Mammary microvascular endothelial cell (primary cell): ENCODE data around the gene EVA1C. TPM values are rescaled to one million over a fixed set of nuclear protein-coding genes. Genes with fewer than 3 reads are reported as not detected.

Experiments used
- total RNA-seq: library from RNA; depleted of rRNA; stranded (reverse); fragments of >200 nt; gene quantifications from 2 replicates; pipeline ENCODE4 v1.2.3, GENCODE V29; 2015

EVA1C gene
- 41.4 and 49.1 TPM in 2 replicates for total RNA-seq

GRCh38 chr21:32412162-32413014 is at the start of gene EVA1C:
Gene EVA1C (plus strand): TSS chr21:32412706. CDS start chr21:32412854, 148 bp downstream.

DNA sequence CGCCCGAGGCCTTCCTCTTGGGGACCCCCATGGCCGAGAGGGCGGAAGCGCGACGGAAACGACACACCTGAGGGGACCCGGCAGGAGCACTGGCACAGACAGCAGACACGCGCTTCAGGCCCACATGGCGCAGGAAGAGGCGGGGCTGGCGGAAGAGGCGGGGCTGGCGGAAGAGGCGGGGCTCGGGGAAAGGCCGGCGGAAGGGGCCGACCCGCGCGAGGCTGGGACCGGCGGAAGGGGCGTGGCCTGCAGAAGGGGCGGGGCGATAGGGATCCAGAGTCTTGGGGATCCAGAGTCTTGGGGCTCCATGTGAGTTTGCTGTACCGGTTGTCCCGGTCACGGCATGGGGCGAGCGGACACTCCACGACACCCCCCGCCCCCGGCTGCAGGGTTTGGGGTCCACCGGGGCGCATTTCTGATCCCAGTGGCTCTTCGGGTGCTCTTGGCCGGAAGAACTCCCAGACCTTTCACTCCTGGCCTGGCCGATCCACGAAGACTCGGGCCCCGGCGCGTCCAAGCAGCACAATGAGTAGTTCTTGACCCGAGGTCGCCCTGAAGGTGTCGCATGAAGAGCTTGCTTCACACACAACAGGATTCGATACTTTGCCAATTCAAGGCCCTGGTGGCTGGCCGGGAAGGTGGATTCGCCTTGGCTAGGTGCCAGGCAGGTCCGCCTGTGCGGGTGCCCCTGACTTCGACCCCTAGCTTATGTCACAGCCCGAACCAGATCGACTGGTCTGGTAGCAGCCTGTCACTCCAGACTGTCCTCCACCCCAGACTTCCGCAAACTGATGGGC is 19.4 kb upstream of the EVA1C start, which contains the start of gene URB1:
TSS of gene URB1 (minus strand) at position 133 of the 797 bp plus-strand sequence. CDS start at position 31, 102 bp downstream.

Other genes with a start within 250 kb of the EVA1C start
- 11.3 and 17.6 TPM in 2 replicates for gene MIS18A, start 133.7 kb upstream of the EVA1C start, total RNA-seq
- not detected in 2 replicates for gene MRAP, start 113.9 kb upstream of the EVA1C start, total RNA-seq
- gene URB1, start 19.7 kb upstream of the EVA1C start, total RNA-seq, result 18.7 and 18.8 TPM in 2 replicates
- gene TCP10L, start 172.8 kb downstream of the EVA1C start, total RNA-seq, result not detected in 2 replicates
- gene CFAP298, start 199.7 kb downstream of the EVA1C start, total RNA-seq, result 35.1 and 40.8 TPM in 2 replicates